Measurements from ENCODE around the gene GCN1. TPM values are rescaled to one million over a fixed set of nuclear protein-coding genes. Genes with fewer than 3 reads are reported as not detected.

Gene GCN1
- total and polyA plus RNA-seq, 2 of the 8 experiments (the other 6 are each of a cell fraction or from before 2014, with no cell fraction given), result 61.4 to 133 TPM

DNA sequence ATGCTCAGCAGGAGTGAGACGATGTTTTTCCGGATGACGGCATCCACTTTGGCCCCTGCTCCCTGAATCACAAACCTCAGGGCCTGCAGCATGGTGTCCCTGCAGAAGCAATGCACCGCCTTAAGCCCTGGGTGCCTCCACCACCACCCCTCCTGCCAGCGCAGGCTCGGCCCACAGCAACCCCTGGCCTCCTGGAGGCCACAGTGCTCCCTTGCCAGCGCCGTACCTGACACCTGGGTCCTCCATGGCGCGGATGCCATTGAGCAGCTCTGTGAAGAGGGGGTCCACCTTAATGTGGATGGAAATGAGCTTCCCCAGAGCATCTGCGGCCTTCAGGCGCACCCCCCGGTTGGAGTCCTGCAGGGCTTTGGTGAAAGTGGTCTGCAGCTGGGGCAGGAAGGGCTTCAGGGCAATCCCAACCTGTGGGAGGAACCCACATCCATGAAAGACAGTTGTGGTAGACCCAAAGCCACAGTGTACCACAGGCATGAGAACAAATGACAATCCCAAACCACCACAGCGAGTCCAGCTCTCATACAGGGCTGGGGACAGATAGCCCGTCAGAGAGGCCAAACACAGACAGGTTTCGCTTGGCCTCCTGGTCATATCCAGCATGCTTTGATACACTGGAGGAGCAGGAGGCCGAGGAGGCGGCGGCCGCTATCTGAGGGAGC is 60.1 kb downstream of the GCN1 start:
- ChIA-PET POLR2A (ENCODE audit: partially characterized antibody) (interaction anchor here (0.6 to 3.2 kb wide), 9 partner anchors 8 to 159 kb away, joined by 3 to 13 read pairs (median 3); partner anchors contain the start of genes RNU4-1 and RPLP0), CTCF (ENCODE audit: partially characterized antibody) (interaction anchor here (0.8 to 1.3 kb wide), 5 partner anchors 9 to 38 kb away, joined by 3 to 4 read pairs (median 3); no protein-coding TSS in a partner anchor)
- no peak overlapping the region for H2AK5ac ChIP-seq (ENCODE audit: low read depth, low read length)
- H3K18ac ChIP-seq (ENCODE audit: extremely low read depth, low read length), result no peak overlapping the region
- H2BK5ac ChIP-seq (ENCODE audit: low read depth, low read length), result peak overlapping the region; percentile 24; the same call in 1 of the 2 replicates
- no peak overlapping the region for H3K56ac ChIP-seq (replicated peaks; ENCODE audit: insufficient read length, low read depth, low read length)
- H3K4me2 ChIP-seq (ENCODE audit: insufficient read depth in 1 of 2, low read depth in 2 of 2, low read length in 2 of 2), result no peak overlapping the region
- no peaks in the 10 kb centered on the region; a peak in 1 of 7 replicates for H3K27me3 ChIP-seq (replicated peaks in 1 of 4; ENCODE audit: control insufficient read depth in 3 of 4, extremely low read depth in 1 of 4, insufficient read depth in 3 of 4, low read length in 3 of 4)
- no peak overlapping the region for H4K91ac ChIP-seq (replicated peaks; ENCODE audit: insufficient read length, low read length)
- H4K5ac ChIP-seq (ENCODE audit: insufficient read length, low read depth, low read length), result no peak overlapping the region
- H3K4me1 ChIP-seq (replicated peaks in 1 of 4; ENCODE audit: control insufficient read depth in 3 of 4, insufficient read depth in 4 of 4, low read length in 3 of 4), result no peaks in the 10 kb centered on the region
- H3K23me2 ChIP-seq (ENCODE audit: low read depth, low read length), result no peaks in the 10 kb centered on the region
- no peak overlapping the region for H2BK12ac ChIP-seq (ENCODE audit: low read depth, low read length)
- no peak overlapping the region for H4K8ac ChIP-seq (ENCODE audit: extremely low read depth, insufficient read depth, low read length)
- no peak overlapping the region for H2BK15ac ChIP-seq (ENCODE audit: low read length)
- no peak for FAIRE-seq
- H3K9ac ChIP-seq (replicated peaks in 1 of 4; ENCODE audit: extremely low read depth in 1 of 4, low read depth in 3 of 4, low read length in 3 of 4), result no peak overlapping the region
- no peak overlapping the region for H3K27ac ChIP-seq (ENCODE audit: low read depth, low read length)
- H3K79me1 ChIP-seq (ENCODE audit: low read depth, low read length), result no peaks in the 10 kb centered on the region; the same call in none of the 2 replicates
- no peak overlapping the region for H2AFZ ChIP-seq (ENCODE audit: low read length)
- H3K36me3 ChIP-seq (ENCODE audit: control insufficient read depth in 2 of 4, insufficient read depth in 4 of 4, low read length in 3 of 4), result peaks cover 73 to 94% (median 87%) of the 10 kb centered on the region in 4 experiments
- no peak overlapping the region for H3K4me3 ChIP-seq (ENCODE audit: extremely low read depth in 1 of 4, insufficient read depth in 2 of 4, low read depth in 3 of 4, low read length in 4 of 4)
- H3K9me3 ChIP-seq (ENCODE audit: insufficient read depth in 2 of 2, low read depth in 1 of 2, low read length in 1 of 2), result no peaks in the 10 kb centered on the region
- no peak overlapping the region for H3K4ac ChIP-seq (replicated peaks; ENCODE audit: insufficient read length, low read depth, low read length)
- no peak overlapping the region for H2BK20ac ChIP-seq (ENCODE audit: low read length)
- H2BK120ac ChIP-seq (replicated peaks; ENCODE audit: low read depth, low read length), result no peak overlapping the region
- H3K23ac ChIP-seq (ENCODE audit: insufficient read length), result no peak overlapping the region
- no peak overlapping the region for H3K14ac ChIP-seq (ENCODE audit: insufficient read length)
- 95% methylated on average over 20 of the region's 20 CpGs; no CpG with 5 or more reads in 1 of the 2 experiments for WGBS, 2 experiments (ENCODE audit: extremely low coverage in 1 of 2, insufficient coverage in 1 of 2, insufficient read length in 1 of 2, insufficient replicate concordance in 2 of 2, low coverage in 1 of 2, low lambda C conversion rate in 2 of 2, missing lambda C conversion rate in 1 of 2)
- DNase-seq (ENCODE audit: low read depth in 1 of 2, low spot score in 2 of 2), result no peak
- no peaks in the 10 kb centered on the region for H3K79me2 ChIP-seq (ENCODE audit: control insufficient read depth in 1 of 2, insufficient read depth in 2 of 2, low read length in 2 of 2)
- H4K20me1 ChIP-seq (replicated peaks in 1 of 2; ENCODE audit: control insufficient read depth in 1 of 2, insufficient read depth in 2 of 2, low read length in 2 of 2), result peaks cover 0 to 14% of the 10 kb centered on the region in 2 experiments
- no peak for TF ChIP-seq KDM5A (IDR thresholded peaks at IDR 0.05; ENCODE audit: low read length)
- TF ChIP-seq TEAD4 (IDR thresholded peaks at IDR 0.05; ENCODE audit: low read depth, low read length), result no peak
- no peak for TF ChIP-seq CHD1 (IDR thresholded peaks at IDR 0.05; ENCODE audit: low read depth, low read length)
- TF ChIP-seq EP300 (IDR thresholded peaks at IDR 0.05; ENCODE audit: borderline replicate concordance in 1 of 2, low read depth in 2 of 2, low read length in 2 of 2), result no peak
- TF ChIP-seq, protein P1, sequence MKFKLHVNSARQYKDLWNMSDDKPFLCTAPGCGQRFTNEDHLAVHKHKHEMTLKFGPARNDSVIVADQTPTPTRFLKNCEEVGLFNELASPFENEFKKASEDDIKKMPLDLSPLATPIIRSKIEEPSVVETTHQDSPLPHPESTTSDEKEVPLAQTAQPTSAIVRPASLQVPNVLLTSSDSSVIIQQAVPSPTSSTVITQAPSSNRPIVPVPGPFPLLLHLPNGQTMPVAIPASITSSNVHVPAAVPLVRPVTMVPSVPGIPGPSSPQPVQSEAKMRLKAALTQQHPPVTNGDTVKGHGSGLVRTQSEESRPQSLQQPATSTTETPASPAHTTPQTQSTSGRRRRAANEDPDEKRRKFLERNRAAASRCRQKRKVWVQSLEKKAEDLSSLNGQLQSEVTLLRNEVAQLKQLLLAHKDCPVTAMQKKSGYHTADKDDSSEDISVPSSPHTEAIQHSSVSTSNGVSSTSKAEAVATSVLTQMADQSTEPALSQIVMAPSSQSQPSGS (IDR thresholded peaks at IDR 0.05; ENCODE audit: low read length), result no peak
- no peak for TF ChIP-seq JUND (IDR thresholded peaks at IDR 0.05; ENCODE audit: low read length)
- TF ChIP-seq CTBP2 (IDR thresholded peaks at IDR 0.05; ENCODE audit: borderline replicate concordance, insufficient read depth, insufficient read length, low read length), result no peak
- no peak for TF ChIP-seq RNF2 (IDR thresholded peaks at IDR 0.05; ENCODE audit: borderline replicate concordance, low read depth, low read length, missing control alignments, poor library complexity, severe bottlenecking)
- TF ChIP-seq TBP (IDR thresholded peaks at IDR 0.05; ENCODE audit: low read depth, low read length), result no peak
- no peak for TF ChIP-seq SRF (IDR thresholded peaks at IDR 0.05; ENCODE audit: low read depth, low read length)
- TF ChIP-seq SP1 (IDR thresholded peaks at IDR 0.05; ENCODE audit: low read depth, low read length), result no peak

Data from H1 (cell line).